Thoracic aorta (tissue), 2 donors: ENCODE data around the gene BCAN. TPM values are rescaled to one million over a fixed set of nuclear protein-coding genes. Genes with fewer than 3 reads are reported as not detected.

Experiments used
- ATAC-seq: fragments of 150-250 bp; one replicate; pipeline ENCODE4 v1.8.0; 2017; ENCODE audit warnings: low read depth; ENCODE audit not compliant: insufficient number of reproducible peaks, low FRiP score
- DNase-seq: peaks from one replicate; pipeline ENCODE4 v3.0.0-alpha.2; 2020; ENCODE audit warnings: low spot score
- H3K27ac ChIP-seq, 2 donors: fragments of 200-600 bp; sonication (generic); 1 replicate in 1 of 2; 2 replicates in 1 of 2; pipeline ENCODE4 v1.5.1; 2016; ENCODE audit warnings: mild to moderate bottlenecking in 2 of 2, moderate library complexity in 2 of 2
- H3K27me3 ChIP-seq: fragments of 200-600 bp; sonication (generic); replicated peaks from 2 replicates; pipeline ENCODE4 v1.6.0; 2016; ENCODE audit warnings: mild to moderate bottlenecking; ENCODE audit not compliant: insufficient read depth
- H3K36me3 ChIP-seq: fragments of 200-600 bp; sonication (generic); one replicate; pipeline ENCODE4 v1.5.1; 2016
- H3K4me1 ChIP-seq, 2 donors: fragments of 200-600 bp; sonication (generic); 1 replicate in 1 of 2; 2 replicates in 1 of 2; pipeline versions ENCODE4 v1.5.1 to v1.6.0; 2016; ENCODE audit warnings: low read depth in 2 of 2, mild to moderate bottlenecking in 1 of 2; ENCODE audit not compliant: control insufficient read depth in 1 of 2
- H3K4me3 ChIP-seq: fragments of 200-600 bp; sonication (generic); 2 replicates; pipeline ENCODE4 v1.5.1; 2016; ENCODE audit warnings: mild to moderate bottlenecking
- H3K9me3 ChIP-seq: fragments of 200-600 bp; sonication (generic); 2 replicates; pipeline ENCODE4 v1.5.1; 2016
- CTCF ChIP-seq: fragments of 200-600 bp; sonication (generic); IDR thresholded peaks from one replicate; pipeline ENCODE4 v1.5.1; 2019; ENCODE audit warnings: antibody characterized with exemption
- total RNA-seq, 2 donors: library from RNA; depleted of rRNA; stranded (reverse); fragments of >200 nt; gene quantifications; one replicate each; pipeline versions ENCODE4 v1.1.0 to v1.2.3, GENCODE V29; 2016

The BCAN gene
- total RNA-seq, 2 donors from 2014 or later = 0.54 to 0.99 TPM

DNA sequence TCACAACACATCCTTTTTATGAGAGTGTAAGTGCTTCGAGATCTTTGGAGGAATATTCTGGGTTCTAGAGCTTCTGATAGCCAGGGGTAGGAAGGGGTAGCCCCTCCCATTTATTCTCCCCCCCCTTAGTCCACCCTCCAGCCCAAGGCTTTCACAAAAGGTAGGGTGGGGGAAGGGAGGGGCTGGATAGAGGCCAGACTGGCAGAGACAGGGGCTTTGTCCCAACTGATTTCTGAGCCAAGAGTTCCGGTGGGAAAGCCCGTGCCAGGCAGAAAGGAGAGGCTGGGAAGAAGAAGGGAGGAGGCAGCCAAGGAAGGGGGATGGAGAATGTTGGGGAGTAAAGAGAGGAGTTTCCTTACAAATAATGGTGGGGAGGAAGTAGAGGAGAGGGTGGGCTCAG, 3.1 kb downstream of the BCAN start:
- no peak for TF ChIP-seq CTCF
- Histone ChIP-seq H3K9me3 (no peaks in the 10 kb centered on the region), H3K36me3 (no peaks in the 10 kb centered on the region), H3K27me3 (peaks cover 12% of the 10 kb centered on the region), H3K27ac (no peak overlapping the region), H3K4me3 (no peak overlapping the region), H3K4me1 (peaks cover 8 to 10% of the 10 kb centered on the region in 2 donors)
- no peak for DNase-seq
- no peak for ATAC-seq

DNA sequence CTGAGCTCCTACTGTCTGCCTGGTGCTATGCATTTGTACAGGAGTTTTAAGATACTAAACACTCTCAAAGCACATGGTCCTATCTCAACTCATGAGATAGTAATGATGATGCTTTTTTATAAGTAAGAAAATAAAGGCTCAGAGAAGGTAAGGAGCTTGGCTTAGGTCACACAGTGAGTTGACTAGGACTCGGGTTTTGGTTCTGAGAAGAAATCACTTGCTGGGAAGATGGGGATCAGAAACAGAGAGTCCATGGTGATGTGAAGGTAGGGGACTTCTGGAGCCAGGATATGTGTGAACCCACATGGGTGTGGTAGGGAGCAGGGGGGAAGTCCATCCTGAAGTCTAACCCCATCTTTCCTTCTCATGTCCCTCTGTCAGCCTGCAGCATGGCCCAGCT, 3.7 kb downstream of the BCAN start:
- Histone ChIP-seq H3K9me3 (no peaks in the 10 kb centered on the region), H3K27ac (no peak overlapping the region), H3K27me3 (peaks cover 9% of the 10 kb centered on the region), H3K4me3 (no peak overlapping the region), H3K4me1 (peaks cover 8 to 10% of the 10 kb centered on the region in 2 donors), H3K36me3 (no peaks in the 10 kb centered on the region)
- DNase-seq = no peak
- no peak for ATAC-seq
- TF ChIP-seq CTCF = no peak

- DNase-seq (no peak), ATAC-seq (no peak)
- Histone ChIP-seq H3K4me1 (peaks cover 4 to 6% of the 10 kb centered on the region in 2 donors), H3K9me3 (no peaks in the 10 kb centered on the region), H3K27ac (no peak overlapping the region), H3K36me3 (no peaks in the 10 kb centered on the region), H3K4me3 (no peak overlapping the region), H3K27me3 (no peaks in the 10 kb centered on the region)
- no peak for TF ChIP-seq CTCF
Observed at GRCh38 chr1:156646738-156647211, 4.9 kb downstream of the BCAN start.

DNA sequence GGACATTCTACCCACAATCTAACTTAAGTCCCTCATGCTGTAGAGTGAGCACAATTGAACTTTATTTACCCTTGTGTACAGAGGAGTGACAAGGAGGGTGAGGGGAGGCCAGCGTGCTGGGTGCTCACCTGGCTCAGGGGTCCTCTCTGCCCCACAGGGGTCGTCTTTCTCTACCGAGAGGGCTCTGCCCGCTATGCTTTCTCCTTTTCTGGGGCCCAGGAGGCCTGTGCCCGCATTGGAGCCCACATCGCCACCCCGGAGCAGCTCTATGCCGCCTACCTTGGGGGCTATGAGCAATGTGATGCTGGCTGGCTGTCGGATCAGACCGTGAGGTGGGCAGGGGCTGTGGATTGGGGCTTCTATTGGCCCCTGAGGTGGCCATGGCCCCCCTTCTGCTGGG, 5.4 kb downstream of the BCAN start:
- Histone ChIP-seq H3K27me3 (no peaks in the 10 kb centered on the region), H3K9me3 (no peaks in the 10 kb centered on the region), H3K27ac (no peak overlapping the region), H3K4me3 (no peak overlapping the region), H3K4me1 (peaks cover 0 to 1% of the 10 kb centered on the region in 2 donors), H3K36me3 (no peaks in the 10 kb centered on the region)
- no peak for ATAC-seq
- no peak for TF ChIP-seq CTCF
- no peak for DNase-seq

DNA sequence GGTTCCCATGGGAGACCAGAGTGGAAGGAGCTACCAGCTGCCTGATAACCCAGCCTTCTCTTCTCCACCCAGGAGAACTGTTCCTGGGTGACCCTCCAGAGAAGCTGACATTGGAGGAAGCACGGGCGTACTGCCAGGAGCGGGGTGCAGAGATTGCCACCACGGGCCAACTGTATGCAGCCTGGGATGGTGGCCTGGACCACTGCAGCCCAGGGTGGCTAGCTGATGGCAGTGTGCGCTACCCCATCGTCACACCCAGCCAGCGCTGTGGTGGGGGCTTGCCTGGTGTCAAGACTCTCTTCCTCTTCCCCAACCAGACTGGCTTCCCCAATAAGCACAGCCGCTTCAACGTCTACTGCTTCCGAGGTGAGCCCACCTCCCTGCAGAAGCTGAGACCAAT, 6.6 kb downstream of the BCAN start:
- Histone ChIP-seq H3K4me3 (no peak overlapping the region), H3K4me1 (no peaks in the 10 kb centered on the region), H3K27ac (no peak overlapping the region), H3K27me3 (no peaks in the 10 kb centered on the region), H3K36me3 (no peaks in the 10 kb centered on the region), H3K9me3 (no peaks in the 10 kb centered on the region)
- no peak for DNase-seq
- TF ChIP-seq CTCF = no peak
- ATAC-seq = no peak
